Sigmoid colon (tissue), 7 donors: ENCODE measurements around the gene LCT. TPM values are rescaled to one million over a fixed set of nuclear protein-coding genes. Genes with fewer than 3 reads are reported as not detected.

ENCODE experiments used
- DNase-seq: peaks from one replicate; pipeline ENCODE4 v3.0.0-alpha.2; 2019
- H3K27ac ChIP-seq, 4 donors: fragments of 200-600 bp; sonication (generic); one replicate each; pipeline ENCODE4 v1.5.1; 2016 to 2019; ENCODE audit warnings: mild to moderate bottlenecking in 1 of 4
- H3K27me3 ChIP-seq, 3 donors: fragments of 200-600 bp; sonication (generic); one replicate each; pipeline ENCODE4 v1.5.1; 2019; ENCODE audit warnings: mild to moderate bottlenecking in 1 of 3
- H3K36me3 ChIP-seq, 4 donors: fragments of 200-600 bp; sonication (generic); one replicate each; pipeline ENCODE4 v1.5.1; 2016 to 2019
- H3K4me1 ChIP-seq, 4 donors: fragments of 200-600 bp; sonication (generic); one replicate each; pipeline ENCODE4 v1.5.1; 2017 to 2019
- H3K4me3 ChIP-seq, 4 donors: fragments of 200-600 bp; sonication (generic); one replicate each; pipeline ENCODE4 v1.5.1; 2017 to 2019; ENCODE audit warnings: mild to moderate bottlenecking in 2 of 4, moderate library complexity in 1 of 4
- H3K9me3 ChIP-seq, 4 donors: fragments of 200-600 bp in 3 of 4; sonication (generic) in 3 of 4; one replicate each; pipeline versions ENCODE4 v1.5.1 to v1.6.1; 2013 to 2019
- CTCF ChIP-seq, 4 experiments: fragments of 450-650 bp in 3 of 4; fragments of 200-600 bp in 1 of 4; IDR thresholded peaks; one replicate each; pipeline ENCODE4 v1.5.1; 2016 to 2019; ENCODE audit warnings: antibody characterized with exemption in 4 of 4, mild to moderate bottlenecking in 3 of 4, moderate library complexity in 2 of 4
- EP300 ChIP-seq, 4 donors: sonication (generic); formaldehyde crosslinking; IDR thresholded peaks; one replicate each; pipeline ENCODE4 v1.6.1; 2017; ENCODE audit warnings: antibody characterized with exemption in 4 of 4
- POLR2A ChIP-seq, 2 donors: fragments of 450-650 bp; IDR thresholded peaks; one replicate each; pipeline ENCODE4 v1.6.1; 2016; ENCODE audit warnings: antibody characterized with exemption in 2 of 2, mild to moderate bottlenecking in 2 of 2, moderate library complexity in 2 of 2
- POLR2AphosphoS5 ChIP-seq, 4 donors: sonication (generic); formaldehyde crosslinking; IDR thresholded peaks; one replicate each; pipeline ENCODE4 v1.6.1; 2017; ENCODE audit warnings: antibody characterized with exemption in 4 of 4
- WGBS, 2 donors: extraction: QIAGEN DNeasy Blood & Tissue Kit; methylation state at CpG; one replicate each; pipeline ENCODE4 v1.1.7; 2013; 5-methylcytosine and 5-hydroxymethylcytosine counted together
- intact Hi-C: fragments of 100-400 bp; cut with DNase I; formaldehyde crosslinking; loops from one replicate; pipeline ENCODE4 v1.15.1; 2023
- polyA plus RNA-seq, 3 donors: library from polyadenylated mRNA; stranded (reverse); fragments of 200-250 nt; gene quantifications; one replicate each; pipeline ENCODE4 v1.2.3, GENCODE V29; 2013
- total RNA-seq, 4 donors: library from RNA; depleted of rRNA; stranded (reverse); fragments of >200 nt; gene quantifications; one replicate each; pipeline ENCODE4 v1.1.0, GENCODE V29; 2016
- donor health status: healthy with polysubstance abuse.
- donor health status: Bipolar disorder and iron deficiency.
- donor health status: healthy.

LCT gene
- total and polyA plus RNA-seq, 7 donors, result under 0.01 to 0.23 (median 0.03) TPM; not detected in 4

- WGBS, 2 donors, result 73 to 77% methylated on average over 7 of the region's 7 CpGs
- H3K9me3 ChIP-seq, result no peaks in the 10 kb centered on the region
- H3K4me1 ChIP-seq, result no peaks in the 10 kb centered on the region
- DNase-seq, result no peak
- intact Hi-C loops, result no loop called here
- no peaks in the 10 kb centered on the region for H3K27me3 ChIP-seq
- TF ChIP-seq POLR2AphosphoS5 (IDR thresholded peaks at IDR 0.05) (no peak), EP300 (IDR thresholded peaks at IDR 0.05) (no peak), CTCF (IDR thresholded peaks at IDR 0.05) (no peak), POLR2A (IDR thresholded peaks at IDR 0.05) (no peak)
- H3K4me3 ChIP-seq, result no peak overlapping the region
- H3K27ac ChIP-seq, result no peak overlapping the region
- no peaks in the 10 kb centered on the region for H3K36me3 ChIP-seq
These were observed 44.4 kb downstream of the LCT start for GRCh38 chr2:135792401-135793150.

GRCh38 chr2:135791418-135792190 lies 45.4 kb downstream of the LCT start:
- TF ChIP-seq CTCF (IDR thresholded peaks at IDR 0.05), result no peak
- TF ChIP-seq EP300 (IDR thresholded peaks at IDR 0.05), result no peak
- no peak for TF ChIP-seq POLR2AphosphoS5 (IDR thresholded peaks at IDR 0.05)
- TF ChIP-seq POLR2A (IDR thresholded peaks at IDR 0.05), result no peak
- 92 to 94% methylated on average over 2 of the region's 2 CpGs for WGBS, 2 donors
- H3K4me1 ChIP-seq, result no peaks in the 10 kb centered on the region
- H3K4me3 ChIP-seq, result no peak overlapping the region
- intact Hi-C loops, result no loop called here
- no peak overlapping the region for H3K27ac ChIP-seq
- no peaks in the 10 kb centered on the region for H3K36me3 ChIP-seq
- H3K9me3 ChIP-seq, result no peaks in the 10 kb centered on the region
- no peaks in the 10 kb centered on the region for H3K27me3 ChIP-seq
- no peak for DNase-seq

GRCh38 chr2:135790423-135790822 lies 46.6 kb downstream of the LCT start:
- intact Hi-C loops, result no loop called here
- TF ChIP-seq POLR2A (IDR thresholded peaks at IDR 0.05), result no peak
- no peak for TF ChIP-seq POLR2AphosphoS5 (IDR thresholded peaks at IDR 0.05)
- TF ChIP-seq CTCF (IDR thresholded peaks at IDR 0.05), result no peak
- no peak for TF ChIP-seq EP300 (IDR thresholded peaks at IDR 0.05)
- no peak overlapping the region for H3K27ac ChIP-seq
- DNase-seq, result no peak
- H3K9me3 ChIP-seq, result no peaks in the 10 kb centered on the region
- no peaks in the 10 kb centered on the region for H3K27me3 ChIP-seq
- H3K36me3 ChIP-seq, result peaks cover 0 to 8% (median 3%) of the 10 kb centered on the region in 4 donors
- 96 to 98% methylated on average over 10 of the region's 10 CpGs for WGBS, 2 donors
- H3K4me1 ChIP-seq, result no peaks in the 10 kb centered on the region
- no peak overlapping the region for H3K4me3 ChIP-seq

- TF ChIP-seq POLR2A (IDR thresholded peaks at IDR 0.05) (no peak), EP300 (IDR thresholded peaks at IDR 0.05) (no peak), POLR2AphosphoS5 (IDR thresholded peaks at IDR 0.05) (no peak), CTCF (IDR thresholded peaks at IDR 0.05) (no peak)
- Histone ChIP-seq H3K27ac (no peak overlapping the region), H3K4me3 (no peak overlapping the region), H3K4me1 (no peaks in the 10 kb centered on the region), H3K9me3 (no peaks in the 10 kb centered on the region), H3K27me3 (no peaks in the 10 kb centered on the region), H3K36me3 (peaks cover 9 to 44% (median 20%) of the 10 kb centered on the region in 4 donors)
- DNase-seq, result no peak
- 83 to 98% methylated on average over 5 of the region's 5 CpGs for WGBS, 2 donors
- intact Hi-C loops, result no loop called here
These were observed 50.2 kb downstream of the LCT start for GRCh38 chr2:135786823-135787222.
